ENCODE results near the gene LIMS2.

Gene LIMS2

GRCh38 chr2:127621981-127622431 is 53.3 kb downstream of the LIMS2 start:
- DNase-seq (ENCODE audit: low spot score), result no peak

- no peak for DNase-seq (ENCODE audit: low spot score)
Measured at GRCh38 chr2:127620866-127621265, 54.5 kb downstream of the LIMS2 start.

- DNase-seq (ENCODE audit: low spot score), result no peak
Measured at GRCh38 chr2:127619877-127620705, 55.2 kb downstream of the LIMS2 start.

GRCh38 chr2:127619203-127619590 is 56.1 kb downstream of the LIMS2 start:
- no peak for DNase-seq (ENCODE audit: low spot score)

GRCh38 chr2:127618551-127619202 is 56.7 kb downstream of the LIMS2 start:
- DNase-seq (ENCODE audit: low spot score), result no peak

- no peak for DNase-seq (ENCODE audit: low spot score)
Measured at GRCh38 chr2:127615511-127616166, 59.7 kb downstream of the LIMS2 start.

- no peak for DNase-seq (ENCODE audit: low spot score)
Measured at GRCh38 chr2:127614731-127615130, 60.6 kb downstream of the LIMS2 start.

GRCh38 chr2:127614246-127614645 is 61.1 kb downstream of the LIMS2 start:
- no peak for DNase-seq (ENCODE audit: low spot score)

- DNase-seq (ENCODE audit: low spot score), result no peak
Measured at GRCh38 chr2:127612111-127612822, 63.1 kb downstream of the LIMS2 start.

- DNase-seq (ENCODE audit: low spot score), result no peak
Measured at GRCh38 chr2:127611076-127611925, 64.0 kb downstream of the LIMS2 start.

- DNase-seq (ENCODE audit: low spot score), result no peak
Measured at GRCh38 chr2:127610561-127610960, 64.8 kb downstream of the LIMS2 start.

GRCh38 chr2:127609818-127610217 is 65.5 kb downstream of the LIMS2 start:
- DNase-seq (ENCODE audit: low spot score), result no peak

GRCh38 chr2:127609031-127609751 is 66.1 kb downstream of the LIMS2 start:
- DNase-seq (ENCODE audit: low spot score), result no peak

GRCh38 chr2:127608061-127609030 is 67.0 kb downstream of the LIMS2 start:
- DNase-seq (ENCODE audit: low spot score), result no peak

GRCh38 chr2:127607399-127607908 is 67.9 kb downstream of the LIMS2 start:
- no peak for DNase-seq (ENCODE audit: low spot score)

- no peak for DNase-seq (ENCODE audit: low spot score)
Measured at GRCh38 chr2:127606625-127607398, 68.5 kb downstream of the LIMS2 start.

GRCh38 chr2:127605691-127606263 is 69.6 kb downstream of the LIMS2 start:
- DNase-seq (ENCODE audit: low spot score), result no peak

GRCh38 chr2:127604986-127605385 is 70.3 kb downstream of the LIMS2 start:
- no peak for DNase-seq (ENCODE audit: low spot score)

All from kidney capillary endothelial cell (primary cell).